Germinal center (tissue), 1 donor: ENCODE results near the gene VSTM2B.

Source experiments
- DNase-seq: peaks from one replicate; pipeline ENCODE4 v3.0.0; 2012; ENCODE audit warnings: mixed read lengths, low spot score

Gene VSTM2B

GRCh38 chr19:29566496-29567054 lies 40.8 kb downstream of the VSTM2B start:
- no peak for DNase-seq

- DNase-seq: no peak
Observed at GRCh38 chr19:29567366-29567915, 41.6 kb downstream of the VSTM2B start.

- no peak for DNase-seq
Observed at GRCh38 chr19:29568036-29569025, 42.5 kb downstream of the VSTM2B start.

DNA sequence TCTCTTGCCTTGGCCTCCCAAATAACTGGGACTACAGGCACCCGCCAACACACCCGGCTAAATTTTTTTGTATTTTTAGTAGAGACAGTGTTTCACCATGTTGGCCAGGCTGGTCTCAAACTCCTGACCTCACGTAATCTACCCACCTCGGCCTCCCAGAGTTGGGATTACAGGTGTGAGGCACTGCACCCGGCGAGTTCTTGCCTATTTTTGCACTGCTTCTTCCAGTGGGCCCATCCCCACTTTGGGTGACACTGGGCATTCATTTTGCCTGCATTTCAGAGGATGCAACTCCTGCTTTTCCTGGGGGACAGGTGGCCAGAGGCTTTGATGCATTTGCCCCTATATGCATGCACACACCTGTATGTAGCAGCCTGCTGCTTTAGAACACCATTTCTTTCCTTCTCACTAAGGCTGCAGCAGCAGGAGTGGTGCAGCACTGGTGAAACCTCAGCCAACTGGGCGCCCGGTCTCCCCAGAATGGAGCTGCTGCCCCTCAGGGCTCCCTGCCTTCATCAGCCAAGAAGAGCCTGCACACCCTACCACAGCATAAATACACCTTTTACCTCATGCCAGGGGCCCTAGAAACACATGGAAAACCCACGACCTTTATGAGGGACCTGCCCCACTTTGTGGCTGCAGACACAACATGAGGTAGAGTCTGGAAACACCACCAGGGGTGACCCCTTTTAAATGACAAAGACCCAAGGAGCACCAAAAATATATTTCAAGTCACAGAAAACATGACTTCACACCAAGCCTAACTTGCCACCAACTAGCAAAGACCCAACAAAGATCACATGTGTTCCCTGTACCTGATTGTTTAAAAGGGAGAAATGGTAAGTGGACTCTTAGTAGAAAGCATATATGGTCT lies 43.5 kb downstream of the VSTM2B start:
- DNase-seq: no peak

DNA sequence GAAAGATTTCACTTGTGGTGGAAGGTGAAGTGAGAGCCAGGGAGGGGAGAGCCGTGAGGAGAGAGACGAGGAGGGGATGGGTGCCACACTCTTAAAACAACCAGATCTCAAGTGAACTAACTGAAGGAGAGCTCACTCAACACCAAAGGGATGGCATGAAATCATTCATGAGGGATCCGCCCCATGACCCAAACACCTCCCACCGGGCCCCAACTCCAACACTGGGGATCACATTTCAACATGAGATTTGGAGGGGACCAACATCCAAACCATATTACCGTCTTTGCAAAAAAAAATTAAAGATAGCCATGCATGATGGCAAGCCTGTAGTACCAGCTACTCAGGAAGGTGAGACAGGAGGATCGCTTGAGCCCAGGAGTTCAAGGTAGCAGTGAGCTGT lies 45.4 kb downstream of the VSTM2B start:
- DNase-seq: no peak

DNA sequence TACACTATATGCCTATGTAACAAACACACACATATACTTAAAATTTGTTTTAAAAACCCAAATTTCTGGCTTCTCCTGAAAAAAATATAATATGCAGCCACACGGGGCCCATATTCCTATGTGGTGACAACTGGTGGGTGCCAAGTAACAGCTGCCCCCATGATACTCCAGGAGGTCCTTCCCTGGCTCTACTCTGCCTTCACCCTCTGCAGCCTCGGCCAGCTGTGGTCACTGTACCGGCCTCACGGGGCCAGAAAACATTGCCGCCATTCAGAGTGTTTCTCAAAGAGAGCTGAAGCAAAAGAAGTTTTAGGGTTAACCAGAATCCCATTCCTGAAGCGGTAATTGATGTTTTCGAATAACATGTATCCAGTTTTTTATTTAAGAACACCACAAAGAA lies 47.7 kb downstream of the VSTM2B start:
- DNase-seq: no peak

DNA sequence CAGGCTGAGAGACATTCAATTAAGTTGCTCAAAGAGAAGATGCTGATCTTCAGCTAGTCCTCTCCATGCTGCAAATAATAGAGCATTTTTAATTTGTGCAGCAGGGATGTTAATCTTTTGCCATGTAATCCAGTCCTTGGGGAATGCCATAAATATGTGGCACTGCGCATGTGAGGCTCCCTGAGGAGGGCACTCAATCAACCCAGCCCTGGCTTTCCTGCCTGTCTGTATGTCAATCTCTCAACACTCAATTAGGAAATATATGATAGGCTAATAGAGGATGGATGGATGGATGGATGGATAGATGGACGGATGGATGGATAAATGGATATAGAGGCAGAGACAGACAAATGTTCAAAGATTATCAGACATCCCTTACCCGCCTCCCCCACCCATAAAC lies 48.7 kb downstream of the VSTM2B start:
- no peak for DNase-seq

- DNase-seq: no peak
Observed at GRCh38 chr19:29576046-29576606, 50.3 kb downstream of the VSTM2B start.

DNA sequence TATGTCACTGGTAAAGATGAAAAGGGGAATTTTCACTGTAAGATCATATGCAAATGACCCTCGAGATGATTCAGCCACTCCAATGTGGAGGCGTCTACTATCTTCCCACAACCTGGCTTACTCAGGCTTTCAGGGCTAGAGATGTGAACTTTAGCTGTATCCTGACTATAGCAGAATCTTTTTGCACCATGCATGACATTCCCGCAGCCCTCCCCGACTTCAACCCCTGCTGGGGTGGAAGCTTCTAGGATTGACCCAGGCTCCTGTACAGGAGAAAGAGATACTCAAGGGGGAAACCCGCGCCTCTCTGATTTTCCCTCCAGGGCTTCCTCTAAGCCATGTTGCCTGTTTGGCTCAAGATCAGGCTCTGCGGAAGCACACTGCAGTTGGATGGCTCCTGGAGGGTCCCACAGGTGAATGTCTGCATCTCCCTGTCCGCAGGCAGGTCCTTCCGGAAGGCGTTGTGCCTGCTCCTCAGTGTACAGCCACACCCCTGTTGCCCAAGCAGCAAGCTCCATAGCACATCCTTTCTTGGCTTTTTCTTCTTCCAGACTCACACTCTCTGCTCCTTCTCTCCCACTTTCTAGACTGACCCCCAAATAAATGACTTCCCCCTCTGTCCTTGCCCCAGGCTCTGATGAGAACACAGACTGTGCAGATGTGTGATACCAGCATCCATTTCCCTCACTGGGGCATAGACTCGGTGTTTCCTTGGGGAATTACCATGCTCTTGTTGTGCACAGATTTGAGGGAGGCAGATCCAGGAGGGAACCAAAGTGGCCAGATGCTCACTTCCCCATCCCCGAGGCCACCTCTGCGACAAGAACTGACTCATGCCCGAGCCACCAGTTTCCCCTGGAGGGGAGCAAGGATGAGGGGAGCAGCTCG lies 51.2 kb downstream of the VSTM2B start:
- DNase-seq: no peak

DNA sequence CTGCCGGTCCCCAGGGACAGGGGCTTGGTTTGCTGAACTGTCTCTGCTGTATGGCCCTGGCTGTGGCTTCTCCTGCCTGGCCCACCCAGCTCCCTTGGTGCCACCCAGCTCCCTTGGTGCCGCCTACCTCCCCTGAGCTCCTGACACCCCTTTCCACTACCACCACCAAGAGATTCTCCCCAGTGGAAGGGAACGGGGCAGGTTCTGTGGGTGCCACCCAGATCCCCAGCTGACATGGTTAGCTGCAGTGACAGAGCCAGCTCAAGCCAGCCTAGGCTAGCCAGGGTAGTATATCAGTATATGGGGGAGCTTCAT lies 51.8 kb downstream of the VSTM2B start:
- no peak for DNase-seq

GRCh38 chr19:29578349-29578748 lies 52.6 kb downstream of the VSTM2B start:
- DNase-seq: no peak

GRCh38 chr19:29579308-29579910 lies 53.6 kb downstream of the VSTM2B start:
- no peak for DNase-seq

- DNase-seq: no peak
Observed at GRCh38 chr19:29581398-29581797, 55.6 kb downstream of the VSTM2B start.

GRCh38 chr19:29583196-29583999 lies 57.6 kb downstream of the VSTM2B start:
- no peak for DNase-seq

GRCh38 chr19:29586401-29586800 lies 60.6 kb downstream of the VSTM2B start:
- DNase-seq: no peak

- no peak for DNase-seq
Observed at GRCh38 chr19:29587059-29587458, 61.3 kb downstream of the VSTM2B start.

DNA sequence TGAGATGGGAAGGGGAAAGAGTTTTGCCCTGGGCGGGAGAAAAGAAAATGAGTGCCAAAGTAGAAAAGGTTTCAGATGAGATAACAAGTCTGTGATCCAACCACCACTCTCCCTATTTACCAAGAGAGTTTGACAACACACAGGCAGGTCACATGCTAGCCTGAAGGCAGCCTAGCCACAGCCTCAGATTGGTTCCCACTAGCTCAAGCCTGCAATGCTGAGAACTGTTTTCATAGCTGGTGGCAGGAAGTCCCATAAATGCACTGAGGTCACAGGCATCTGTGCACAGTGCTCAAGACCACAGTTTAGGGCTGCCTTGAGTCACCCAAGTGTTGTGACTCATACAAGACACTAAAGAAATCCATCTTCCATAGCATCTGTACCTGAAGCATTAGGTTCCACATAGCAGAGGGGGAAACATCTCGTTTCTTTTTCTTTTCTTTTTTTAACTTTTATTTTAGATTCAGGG lies 61.8 kb downstream of the VSTM2B start:
- DNase-seq: no peak

DNA sequence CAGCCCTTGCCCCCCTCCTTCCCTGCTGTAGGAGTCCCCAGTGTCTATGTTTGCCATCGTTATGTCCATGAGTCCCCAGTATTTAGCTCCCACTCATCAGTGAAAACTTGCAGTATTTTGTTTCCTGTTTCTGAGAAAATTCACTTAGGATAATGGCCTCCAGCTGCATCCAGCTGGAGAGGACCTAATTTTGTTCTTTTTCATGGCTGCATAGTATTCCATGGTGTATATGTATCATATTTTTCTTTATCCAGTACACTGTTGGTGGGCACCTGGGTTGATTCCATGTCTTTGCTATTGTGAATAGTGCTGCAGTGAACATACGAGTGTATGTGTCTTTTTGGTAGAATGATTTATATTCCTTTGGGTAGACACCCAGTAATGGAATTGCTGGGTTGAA lies 62.3 kb downstream of the VSTM2B start:
- no peak for DNase-seq

DNA sequence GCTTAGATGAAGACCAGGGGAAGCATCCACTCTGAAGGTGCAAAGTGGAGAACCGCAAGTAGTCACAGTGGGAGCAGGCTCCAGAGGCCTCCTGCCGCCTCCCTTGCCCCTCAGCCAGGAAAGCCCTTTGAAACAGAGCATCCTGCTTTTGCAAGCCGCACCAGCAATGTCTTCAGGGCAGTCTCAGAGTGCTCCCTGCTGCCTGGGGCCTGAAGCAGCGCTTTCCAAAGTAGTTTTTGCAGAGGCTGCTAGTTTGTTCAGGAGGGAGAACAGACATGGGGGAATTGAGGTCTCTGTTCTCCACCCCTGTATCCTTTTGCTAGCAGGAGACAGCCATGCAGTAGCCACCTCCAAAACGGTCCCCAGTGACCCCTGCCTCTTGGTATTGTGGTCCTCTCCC lies 64.5 kb downstream of the VSTM2B start:
- no peak for DNase-seq

DNA sequence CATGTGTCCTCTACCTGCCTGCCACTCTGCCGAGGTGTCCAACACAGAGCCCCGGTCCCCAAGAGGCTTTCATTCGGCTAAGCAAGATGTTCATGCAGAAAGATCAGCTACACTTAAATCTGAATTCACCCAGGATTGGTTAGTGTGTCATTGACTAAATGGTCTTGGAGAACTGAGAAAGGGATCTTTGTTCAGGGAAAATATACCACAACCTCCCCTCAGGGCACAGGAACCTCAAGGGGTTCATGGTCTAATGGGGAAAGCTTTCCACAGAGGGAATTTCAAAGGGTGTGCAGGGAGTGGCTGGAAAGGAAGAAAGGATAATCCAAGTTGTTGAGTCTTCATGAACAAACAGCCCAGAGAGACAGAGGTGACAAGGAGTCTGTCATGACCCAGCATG lies 65.9 kb downstream of the VSTM2B start:
- no peak for DNase-seq
